ENCODE data around the gene FBXW8. TPM values are rescaled to one million over a fixed set of nuclear protein-coding genes. Genes with fewer than 3 reads are reported as not detected.

FBXW8 gene, protein sequence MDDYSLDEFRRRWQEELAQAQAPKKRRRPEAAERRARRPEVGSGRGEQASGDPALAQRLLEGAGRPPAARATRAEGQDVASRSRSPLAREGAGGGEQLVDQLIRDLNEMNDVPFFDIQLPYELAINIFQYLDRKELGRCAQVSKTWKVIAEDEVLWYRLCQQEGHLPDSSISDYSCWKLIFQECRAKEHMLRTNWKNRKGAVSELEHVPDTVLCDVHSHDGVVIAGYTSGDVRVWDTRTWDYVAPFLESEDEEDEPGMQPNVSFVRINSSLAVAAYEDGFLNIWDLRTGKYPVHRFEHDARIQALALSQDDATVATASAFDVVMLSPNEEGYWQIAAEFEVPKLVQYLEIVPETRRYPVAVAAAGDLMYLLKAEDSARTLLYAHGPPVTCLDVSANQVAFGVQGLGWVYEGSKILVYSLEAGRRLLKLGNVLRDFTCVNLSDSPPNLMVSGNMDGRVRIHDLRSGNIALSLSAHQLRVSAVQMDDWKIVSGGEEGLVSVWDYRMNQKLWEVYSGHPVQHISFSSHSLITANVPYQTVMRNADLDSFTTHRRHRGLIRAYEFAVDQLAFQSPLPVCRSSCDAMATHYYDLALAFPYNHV
- 9.9 and 10.3 TPM in 2 replicates for total RNA-seq (2014; rRNA removed; shearing (Covaris generic))

DNA sequence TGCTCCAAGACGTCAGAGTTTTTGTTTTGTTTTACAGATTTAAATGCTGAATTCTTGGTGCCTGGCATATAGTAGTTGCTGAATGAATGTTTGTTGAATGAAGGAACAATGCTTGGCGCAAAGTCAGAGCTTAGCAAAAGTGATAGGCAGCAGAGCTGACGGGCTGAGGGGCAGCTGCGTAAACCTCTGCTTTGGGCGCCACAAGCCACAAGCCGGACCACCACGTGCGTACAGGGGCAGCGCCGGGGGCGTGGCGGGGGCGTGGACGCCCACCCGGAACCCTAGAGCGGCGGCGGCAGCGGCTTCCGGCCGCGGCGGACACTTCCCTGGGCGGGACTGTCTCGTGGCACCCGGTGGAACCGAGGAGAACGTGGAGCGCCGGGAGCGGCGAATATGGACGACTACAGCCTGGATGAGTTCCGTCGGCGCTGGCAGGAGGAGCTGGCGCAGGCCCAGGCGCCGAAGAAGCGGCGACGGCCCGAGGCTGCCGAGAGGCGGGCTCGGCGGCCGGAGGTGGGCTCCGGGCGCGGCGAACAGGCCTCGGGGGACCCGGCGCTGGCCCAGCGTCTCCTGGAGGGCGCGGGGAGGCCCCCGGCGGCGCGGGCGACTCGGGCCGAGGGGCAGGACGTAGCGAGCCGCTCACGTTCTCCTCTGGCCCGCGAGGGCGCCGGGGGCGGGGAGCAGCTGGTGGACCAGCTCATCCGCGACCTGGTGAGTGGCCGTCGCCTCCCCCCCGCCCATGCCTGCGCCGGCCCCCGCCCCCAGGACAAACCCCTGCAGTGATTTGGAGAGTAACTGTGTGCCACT, at the start of gene FBXW8:
Gene FBXW8 (plus strand): TSS at position 306 of the 807 bp plus-strand sequence. CDS start 88 bp downstream, at position 394.
- H3K27ac ChIP-seq: peak within 1 kb of the TSS; percentile 78
- no peaks in the 10 kb centered on the region; the same call in 1 of the 2 replicates for H3K27me3 ChIP-seq (replicated peaks)
- H3K4me3 ChIP-seq: peak within 1 kb of the TSS; percentile 98
- H3K9me3 ChIP-seq (replicated peaks): 0 out of 2 replicates have a peak, but pooled peaks cover 2% of the 10 kb centered on the region
- H3K4me1 ChIP-seq (replicated peaks): peaks cover 2% of the 10 kb centered on the region
- peak; percentile 74 to 86 for DNase-seq (ENCODE audit: low read depth in 1 of 2, low spot score in 2 of 2)
- peaks cover 15% of the 10 kb centered on the region for H3K36me3 ChIP-seq

DNA sequence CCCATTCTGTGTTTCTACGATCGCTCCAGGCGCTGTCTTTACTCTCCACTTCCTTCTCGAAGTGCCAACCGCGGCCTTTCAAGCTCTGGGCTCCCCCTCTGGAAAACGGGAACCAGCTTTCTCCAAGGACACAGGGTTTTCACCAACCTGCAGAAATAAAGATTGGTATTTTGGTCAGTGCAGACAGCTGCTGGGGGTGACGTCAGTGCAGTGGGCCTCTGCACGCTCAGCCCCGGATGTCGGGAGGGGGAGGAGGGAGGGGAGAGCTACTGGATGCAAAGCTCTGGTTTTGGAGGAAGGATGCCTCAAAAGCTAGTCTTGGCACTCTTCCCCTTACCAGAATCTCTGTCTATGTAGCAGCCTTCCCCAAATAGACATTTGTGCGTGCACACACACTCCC, 49.4 kb upstream of the FBXW8 start:
- 0 out of 2 replicates have a peak, but pooled peaks cover 4% of the 10 kb centered on the region for H3K4me1 ChIP-seq (replicated peaks)
- no peaks in the 10 kb centered on the region; the same call in 1 of the 2 replicates for H3K27me3 ChIP-seq (replicated peaks)
- no peak overlapping the region for H3K27ac ChIP-seq
- no peaks in the 10 kb centered on the region for H3K36me3 ChIP-seq
- DNase-seq (ENCODE audit: low read depth in 1 of 2, low spot score in 2 of 2): no peak
- no peak overlapping the region for H3K4me3 ChIP-seq
- no peaks in the 10 kb centered on the region for H3K9me3 ChIP-seq (replicated peaks)

DNA sequence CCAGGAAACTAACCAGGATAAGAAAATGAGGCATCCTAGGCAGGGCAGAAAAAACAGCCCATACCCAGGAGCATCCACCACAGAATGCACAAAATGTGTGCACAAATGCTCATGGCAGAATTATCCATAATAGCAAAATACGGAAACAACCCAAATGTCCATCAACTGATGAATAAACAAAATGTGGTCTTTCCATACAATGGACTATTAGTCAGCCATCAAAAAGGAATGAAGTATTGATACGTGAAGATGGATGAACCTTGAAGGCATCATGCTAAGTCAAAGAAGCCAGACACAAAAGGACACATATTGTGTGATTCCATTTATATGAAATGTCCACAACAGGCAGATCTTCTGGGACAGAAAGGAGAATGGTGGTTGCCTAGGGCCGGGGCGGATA, 48.6 kb upstream of the FBXW8 start:
- no peak for DNase-seq (ENCODE audit: low read depth in 1 of 2, low spot score in 2 of 2)
- Histone ChIP-seq H3K4me3 (no peak overlapping the region), H3K9me3 (replicated peaks) (no peaks in the 10 kb centered on the region), H3K4me1 (replicated peaks) (0 out of 2 replicates have a peak, but pooled peaks cover 4% of the 10 kb centered on the region), H3K27ac (no peak overlapping the region), H3K27me3 (replicated peaks) (no peaks in the 10 kb centered on the region; the same call in 1 of the 2 replicates), H3K36me3 (no peaks in the 10 kb centered on the region)

- no peak overlapping the region for H3K27ac ChIP-seq
- no peak for DNase-seq (ENCODE audit: low read depth in 1 of 2, low spot score in 2 of 2)
- no peaks in the 10 kb centered on the region for H3K9me3 ChIP-seq (replicated peaks)
- no peaks in the 10 kb centered on the region; the same call in 1 of the 2 replicates for H3K27me3 ChIP-seq (replicated peaks)
- H3K4me3 ChIP-seq: no peak overlapping the region
- H3K4me1 ChIP-seq (replicated peaks): 0 out of 2 replicates have a peak, but pooled peaks cover 4% of the 10 kb centered on the region
- no peaks in the 10 kb centered on the region for H3K36me3 ChIP-seq
These were observed 47.4 kb upstream of the FBXW8 start for GRCh38 chr12:116863275-116863767.

DNA sequence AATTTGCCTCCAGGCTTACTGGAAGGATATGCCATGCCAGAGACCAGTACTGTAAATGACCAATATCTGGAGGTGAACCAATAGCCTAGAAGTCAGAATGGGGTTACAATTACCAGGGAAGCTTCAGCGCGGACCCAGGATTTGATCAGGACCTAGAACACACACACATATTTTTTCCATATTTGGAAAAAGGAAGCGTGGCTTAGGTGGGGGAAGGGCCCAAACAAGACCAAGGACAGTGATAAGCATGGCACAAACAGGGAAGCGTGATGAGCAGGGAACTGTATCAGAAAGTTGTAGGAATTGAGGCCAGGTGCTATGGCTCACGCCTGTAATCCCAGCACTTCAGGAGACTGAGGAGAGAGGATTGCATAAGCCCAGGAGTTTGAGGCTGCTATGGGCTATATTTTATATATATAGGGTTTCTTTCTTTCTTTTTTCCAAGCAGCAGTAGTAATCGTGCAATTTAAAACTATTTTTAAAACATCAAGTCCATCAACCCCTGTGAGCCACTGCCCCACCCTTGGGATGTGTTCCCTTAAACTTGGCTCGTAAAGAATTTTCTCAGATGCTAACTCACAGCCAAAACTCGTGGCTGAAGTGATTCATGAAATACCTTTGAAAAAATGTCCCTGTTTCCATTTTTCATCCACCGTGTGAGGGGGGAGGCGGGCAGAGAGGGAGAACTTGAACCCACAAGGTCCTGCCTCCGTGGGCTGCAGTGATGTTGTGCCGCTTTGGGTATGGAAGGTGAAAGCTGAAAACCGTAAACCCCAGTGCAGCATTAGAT, 46.2 kb upstream of the FBXW8 start:
- DNase-seq (ENCODE audit: low read depth in 1 of 2, low spot score in 2 of 2): no peak
- no peak overlapping the region for H3K27ac ChIP-seq
- H3K4me3 ChIP-seq: no peak overlapping the region
- no peaks in the 10 kb centered on the region for H3K9me3 ChIP-seq (replicated peaks)
- H3K27me3 ChIP-seq (replicated peaks): no peaks in the 10 kb centered on the region
- H3K4me1 ChIP-seq (replicated peaks): 0 out of 2 replicates have a peak, but pooled peaks cover 4% of the 10 kb centered on the region
- no peaks in the 10 kb centered on the region for H3K36me3 ChIP-seq

GRCh38 chr12:116867523-116867922, 43.2 kb upstream of the FBXW8 start:
- Histone ChIP-seq H3K9me3 (replicated peaks) (no peaks in the 10 kb centered on the region), H3K27me3 (replicated peaks) (no peaks in the 10 kb centered on the region), H3K4me1 (replicated peaks) (no peaks in the 10 kb centered on the region), H3K36me3 (no peaks in the 10 kb centered on the region), H3K27ac (no peak overlapping the region), H3K4me3 (no peak overlapping the region)
- no peak for DNase-seq (ENCODE audit: low read depth in 1 of 2, low spot score in 2 of 2)

- no peak for DNase-seq (ENCODE audit: low read depth in 1 of 2, low spot score in 2 of 2)
- Histone ChIP-seq H3K9me3 (replicated peaks) (no peaks in the 10 kb centered on the region), H3K27ac (no peak overlapping the region), H3K36me3 (no peaks in the 10 kb centered on the region), H3K27me3 (replicated peaks) (peaks cover 6% of the 10 kb centered on the region; the same call in 1 of the 2 replicates), H3K4me1 (replicated peaks) (no peaks in the 10 kb centered on the region), H3K4me3 (no peak overlapping the region)
These were observed 40.4 kb upstream of the FBXW8 start for GRCh38 chr12:116870306-116870705.

DNA sequence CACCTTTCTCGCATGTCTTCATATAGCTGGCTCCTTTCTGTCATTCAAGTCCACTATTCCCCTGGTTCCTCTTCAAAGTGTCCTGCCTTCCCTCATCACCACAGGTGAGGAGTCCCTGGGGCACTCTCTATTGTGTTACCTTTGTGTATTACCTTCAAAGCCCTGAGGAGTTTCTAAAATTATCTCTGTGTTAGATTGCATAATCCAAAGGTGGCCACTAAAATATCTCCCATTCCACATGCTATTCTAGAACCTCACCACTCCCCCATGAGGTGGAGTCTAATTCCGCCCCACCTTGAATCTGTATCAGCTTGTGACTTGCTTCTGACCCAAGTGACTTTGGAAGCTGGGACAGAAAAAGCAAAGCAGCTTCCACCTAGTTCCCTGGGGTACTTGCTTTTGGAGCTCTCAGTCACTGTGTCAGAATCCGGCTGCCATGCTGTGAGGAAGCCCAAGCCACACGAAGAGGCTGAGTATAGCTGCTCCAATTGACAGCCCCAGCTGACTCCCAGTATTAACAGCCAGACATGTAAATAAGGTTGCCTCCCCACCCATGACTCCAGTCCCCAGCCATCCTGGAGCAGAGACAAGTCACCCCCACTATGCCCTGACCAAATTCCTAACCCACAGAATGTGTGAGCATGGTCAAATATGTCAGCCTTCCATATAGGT, 36.3 kb upstream of the FBXW8 start:
- Histone ChIP-seq H3K27me3 (replicated peaks) (peaks cover 34% of the 10 kb centered on the region), H3K9me3 (replicated peaks) (no peaks in the 10 kb centered on the region), H3K27ac (no peak overlapping the region), H3K4me3 (no peak overlapping the region), H3K36me3 (no peaks in the 10 kb centered on the region), H3K4me1 (replicated peaks) (no peaks in the 10 kb centered on the region)
- DNase-seq (ENCODE audit: low read depth in 1 of 2, low spot score in 2 of 2): no peak

DNA sequence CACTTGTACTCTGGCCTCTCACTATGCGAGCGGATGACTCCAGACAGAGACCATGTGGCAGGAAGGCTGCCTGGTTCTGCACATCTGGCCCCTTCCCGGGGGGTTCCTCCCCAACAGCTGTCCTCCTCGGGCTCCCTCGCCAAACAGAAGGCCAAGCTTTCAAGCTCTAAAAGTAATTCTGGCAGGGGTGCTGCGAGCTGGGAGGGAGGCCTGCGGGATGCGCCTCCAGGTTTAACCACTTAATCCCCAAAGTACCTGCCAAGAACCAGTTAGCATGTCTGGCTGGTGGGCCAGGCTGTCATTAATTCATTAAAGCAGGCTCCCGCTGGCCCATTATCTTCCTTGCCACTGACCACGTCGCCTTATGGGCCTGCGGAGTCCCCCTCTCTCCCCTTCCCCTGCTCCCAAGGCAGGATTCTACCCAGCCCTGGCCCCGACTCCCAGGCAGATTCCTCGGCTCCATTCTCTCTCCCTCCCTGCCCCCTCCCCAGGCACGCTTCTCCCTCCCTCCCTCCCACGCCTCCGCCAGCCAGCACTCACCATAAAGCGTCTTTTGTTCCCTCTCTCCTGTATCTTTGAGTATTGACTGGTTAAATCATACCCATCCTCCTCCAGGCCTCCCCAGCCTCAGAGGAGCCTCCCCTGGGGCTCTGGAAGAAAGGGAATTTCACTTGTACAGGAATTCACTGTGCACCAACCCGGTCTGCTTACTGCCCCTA, 34.4 kb upstream of the FBXW8 start:
- DNase-seq (ENCODE audit: low read depth in 1 of 2, low spot score in 2 of 2): no peak
- Histone ChIP-seq H3K4me1 (replicated peaks) (peaks cover 3% of the 10 kb centered on the region; the same call in 1 of the 2 replicates), H3K9me3 (replicated peaks) (no peaks in the 10 kb centered on the region), H3K27me3 (replicated peaks) (peaks cover 48% of the 10 kb centered on the region), H3K4me3 (no peak overlapping the region), H3K27ac (no peak overlapping the region), H3K36me3 (no peaks in the 10 kb centered on the region)

GRCh38 chr12:116878567-116879508, 31.9 kb upstream of the FBXW8 start:
- Histone ChIP-seq H3K27ac (no peak overlapping the region), H3K4me1 (replicated peaks) (peaks cover 3% of the 10 kb centered on the region; the same call in 1 of the 2 replicates), H3K27me3 (replicated peaks) (peaks cover 69% of the 10 kb centered on the region), H3K4me3 (no peak overlapping the region), H3K9me3 (replicated peaks) (no peaks in the 10 kb centered on the region), H3K36me3 (no peaks in the 10 kb centered on the region)
- DNase-seq (ENCODE audit: low read depth in 1 of 2, low spot score in 2 of 2): no peak

DNA sequence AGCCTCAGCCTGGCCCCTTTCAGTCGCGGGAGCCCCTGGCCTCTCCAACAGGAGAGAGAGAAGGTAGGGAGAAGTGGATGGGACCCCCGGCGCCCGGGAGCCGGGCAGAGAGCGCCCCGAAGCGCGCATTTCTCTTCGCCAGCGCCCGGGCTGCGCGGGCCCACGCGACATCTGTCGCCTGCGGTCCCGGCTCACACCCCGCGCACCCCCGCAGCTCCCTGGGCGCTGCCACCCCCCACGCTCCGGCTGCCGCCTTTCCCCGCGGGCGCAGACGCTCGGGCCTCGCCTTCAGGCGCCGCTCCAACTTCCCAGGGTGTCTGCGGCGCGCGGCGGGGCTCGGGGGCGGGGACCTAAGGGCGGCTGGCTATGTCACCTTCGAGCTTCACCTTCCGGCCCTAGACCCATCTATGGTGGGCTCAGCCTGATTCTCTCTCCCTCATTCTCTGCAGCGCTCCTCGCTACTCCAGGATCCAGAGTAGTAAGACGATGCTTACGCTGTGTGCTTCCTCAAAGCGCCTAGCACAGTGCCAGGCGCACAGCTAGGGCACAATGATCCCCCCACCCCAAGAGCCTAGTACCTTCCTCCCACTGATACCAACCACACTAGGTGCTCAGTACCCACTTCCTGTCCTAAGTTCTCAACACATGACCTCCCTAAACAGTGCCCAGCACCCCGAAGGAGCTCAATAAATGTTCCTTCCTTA, 31.1 kb upstream of the FBXW8 start:
- Histone ChIP-seq H3K27ac (no peak overlapping the region), H3K27me3 (replicated peaks) (peaks cover 71% of the 10 kb centered on the region), H3K9me3 (replicated peaks) (no peaks in the 10 kb centered on the region), H3K4me1 (replicated peaks) (peaks cover 3% of the 10 kb centered on the region; the same call in 1 of the 2 replicates), H3K36me3 (no peaks in the 10 kb centered on the region), H3K4me3 (no peak overlapping the region)
- no peak for DNase-seq (ENCODE audit: low read depth in 1 of 2, low spot score in 2 of 2)
